CD8-positive, alpha-beta memory T cell (primary cell): ENCODE data around the gene CFAP90. TPM values are rescaled to one million over a fixed set of nuclear protein-coding genes. Genes with fewer than 3 reads are reported as not detected.

ENCODE experiments used
- CTCF ChIA-PET: fragments of 350-600 bp; sonication (Branson Sonifier 250); formaldehyde crosslinking; loops from one replicate; lab custom pipeline; 2021; ENCODE audit warnings: antibody characterized with exemption; lab: Charles Lee
- POLR2A ChIA-PET: fragments of 350-600 bp; sonication (Branson Sonifier 250); formaldehyde crosslinking; loops from one replicate; lab custom pipeline; 2021; ENCODE audit warnings: antibody characterized with exemption; lab: Charles Lee
- DNase-seq, 5 donors: peaks; one replicate each; pipeline versions ENCODE4 v3.0.0 to v3.0.0-alpha.2; 2020 to 2022; ENCODE audit warnings: mixed read lengths in 1 of 5
- H3K27ac ChIP-seq: one replicate; pipeline ENCODE4 v1.7.0; 2013; ENCODE audit warnings: low read depth, mild to moderate bottlenecking, low read length, moderate library complexity
- H3K27me3 ChIP-seq: 2 replicates; pipeline ENCODE4 v1.7.0; 2013; ENCODE audit warnings: low read length, mild to moderate bottlenecking; ENCODE audit not compliant: insufficient read depth, poor library complexity, severe bottlenecking
- H3K36me3 ChIP-seq: 2 replicates; pipeline ENCODE4 v1.7.0; 2013; ENCODE audit warnings: mild to moderate bottlenecking, low read length, moderate library complexity; ENCODE audit not compliant: insufficient read depth
- H3K4me1 ChIP-seq: 2 replicates; pipeline ENCODE4 v1.7.0; 2013; ENCODE audit warnings: mild to moderate bottlenecking, low read length, moderate library complexity; ENCODE audit not compliant: insufficient read depth
- H3K4me3 ChIP-seq: 2 replicates; pipeline ENCODE4 v1.7.0; 2013; ENCODE audit warnings: mild to moderate bottlenecking, low read length
- H3K9me3 ChIP-seq: 2 replicates; pipeline ENCODE4 v1.7.0; 2013; ENCODE audit warnings: mild to moderate bottlenecking, low read length
- H3K27ac Mint-ChIP-seq, 8 donors: one replicate each; pipeline ENCODE4 v1.8.0; 2020 to 2021; ENCODE audit warnings: mixed read lengths in 8 of 8, mild to moderate bottlenecking in 6 of 8, inconsistent platforms in 3 of 8, moderate library complexity in 3 of 8
- H3K27me3 Mint-ChIP-seq, 2 donors: one replicate each; pipeline ENCODE4 v1.8.0; 2020 to 2021; ENCODE audit warnings: mixed read lengths in 2 of 2, mild to moderate bottlenecking in 1 of 2, moderate library complexity in 1 of 2
- H3K36me3 Mint-ChIP-seq, 3 donors: one replicate each; pipeline ENCODE4 v1.8.0; 2020 to 2021; ENCODE audit warnings: mixed read lengths in 3 of 3, inconsistent platforms in 1 of 3, mild to moderate bottlenecking in 1 of 3
- H3K4me1 Mint-ChIP-seq, 3 donors: one replicate each; pipeline ENCODE4 v1.8.0; 2020 to 2021; ENCODE audit warnings: mixed read lengths in 3 of 3, inconsistent platforms in 1 of 3, mild to moderate bottlenecking in 1 of 3
- H3K4me3 Mint-ChIP-seq, 7 donors: one replicate each; pipeline ENCODE4 v1.8.0; 2020 to 2021; ENCODE audit warnings: mixed read lengths in 7 of 7, mild to moderate bottlenecking in 6 of 7, moderate library complexity in 4 of 7, inconsistent platforms in 2 of 7
- H3K9me3 Mint-ChIP-seq, 5 donors: one replicate each; pipeline ENCODE4 v1.8.0; 2020 to 2022; ENCODE audit warnings: mixed read lengths in 5 of 5, mild to moderate bottlenecking in 3 of 5, moderate library complexity in 2 of 5, inconsistent platforms in 1 of 5
- polyA plus RNA-seq: library from polyadenylated mRNA; unstranded; fragments of 300-500 nt; fragmentation: Illumina TruSeq; gene quantifications from one replicate; pipeline ENCODE4 v1.2.3, GENCODE V29; 2021
- total RNA-seq, 2 experiments: library from RNA; stranded (reverse); gene quantifications; one replicate each; pipeline ENCODE4 v1.2.3, GENCODE V29; 2021

The CFAP90 gene
- total and polyA plus RNA-seq, 3 experiments from 2014 or later: not detected

GRCh38 chr5:7803937-7804336 lies 47.0 kb downstream of the CFAP90 start:
- POLR2A ChIA-PET: no interaction called here
- CTCF ChIA-PET: interaction anchor here (1.2 kb wide), 1 partner anchor 10 kb away, joined by 4 read pairs; no protein-coding TSS in a partner anchor
- no peak overlapping the region for H3K4me3 Mint-ChIP-seq

DNA sequence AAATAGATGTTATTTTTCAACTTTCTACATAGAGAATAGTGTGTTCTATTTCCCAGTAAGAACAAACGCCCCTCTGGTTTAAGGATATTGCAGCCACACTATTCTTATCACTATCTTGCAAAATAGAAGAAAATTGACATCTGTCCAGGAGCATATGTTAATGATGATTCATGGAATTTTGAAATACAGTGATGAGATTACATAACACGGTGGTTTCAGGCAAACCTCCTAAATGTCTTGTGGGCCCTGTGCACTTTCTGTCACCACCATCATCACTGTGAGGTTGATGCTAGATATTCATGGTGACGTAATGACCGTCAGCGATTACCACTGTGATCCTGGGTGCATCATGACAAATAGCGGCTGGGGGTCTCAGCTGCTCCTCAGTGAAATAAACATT lies 48.1 kb downstream of the CFAP90 start:
- Mint-ChIP-seq H3K36me3 (no peaks in the 10 kb centered on the region), H3K4me3 (no peak overlapping the region), H3K4me1 (no peaks in the 10 kb centered on the region), H3K27ac (no peak overlapping the region), H3K9me3 (no peaks in the 10 kb centered on the region), H3K27me3 (peaks cover 5 to 8% of the 10 kb centered on the region in 2 donors)
- no peak for DNase-seq
- ChIA-PET CTCF (no interaction called here), POLR2A (no interaction called here)
- Histone ChIP-seq H3K27ac (no peak overlapping the region), H3K27me3 (no peaks in the 10 kb centered on the region), H3K4me3 (no peak overlapping the region), H3K4me1 (no peaks in the 10 kb centered on the region), H3K9me3 (no peaks in the 10 kb centered on the region), H3K36me3 (no peaks in the 10 kb centered on the region)

More at GRCh38 chr5:7803937-7804336, 47.0 kb downstream of the CFAP90 start:
- Mint-ChIP-seq H3K27me3 (peaks cover 2 to 7% of the 10 kb centered on the region in 2 donors), H3K27ac (no peak overlapping the region), H3K36me3 (no peaks in the 10 kb centered on the region), H3K9me3 (no peaks in the 10 kb centered on the region), H3K4me1 (no peaks in the 10 kb centered on the region)
- H3K9me3 ChIP-seq: no peaks in the 10 kb centered on the region
- no peaks in the 10 kb centered on the region for H3K36me3 ChIP-seq
- no peak overlapping the region for H3K4me3 ChIP-seq
- H3K4me1 ChIP-seq: no peaks in the 10 kb centered on the region
- no peak overlapping the region for H3K27ac ChIP-seq
- no peak for DNase-seq
- H3K27me3 ChIP-seq: no peaks in the 10 kb centered on the region

DNA sequence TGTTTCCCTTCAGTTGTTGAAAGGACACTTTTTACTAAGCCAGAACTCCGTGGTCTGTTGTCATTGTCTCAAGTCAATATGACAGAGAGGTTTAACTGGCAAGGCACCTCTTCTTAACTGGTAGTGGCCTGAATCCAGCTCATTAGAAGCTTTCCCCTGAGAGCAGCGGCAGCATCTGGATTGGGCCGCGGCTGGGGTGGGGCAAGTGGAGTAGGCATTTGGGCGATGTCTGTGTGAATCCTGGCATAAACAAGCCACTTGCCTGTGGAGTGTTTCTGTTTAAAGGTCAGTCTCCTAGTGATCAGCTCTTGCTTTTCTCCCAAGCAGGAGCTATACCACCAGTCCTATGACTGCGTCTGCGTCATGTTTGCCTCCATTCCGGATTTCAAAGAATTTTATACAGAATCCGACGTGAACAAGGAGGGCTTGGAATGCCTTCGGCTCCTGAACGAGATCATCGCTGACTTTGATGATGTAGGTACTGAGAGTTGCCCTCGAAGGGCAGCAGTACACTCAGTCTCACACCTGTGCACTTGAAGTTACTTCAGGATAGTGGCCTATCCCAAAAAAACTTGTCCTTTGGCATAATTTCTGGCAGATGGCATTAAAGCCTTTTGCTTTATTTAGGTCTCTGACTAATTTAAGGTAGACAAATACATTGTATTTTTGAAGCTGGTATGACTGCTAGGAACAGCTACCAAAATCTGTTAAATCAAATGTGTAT lies 48.9 kb downstream of the CFAP90 start:
- Mint-ChIP-seq H3K27me3 (peaks cover 5 to 6% of the 10 kb centered on the region in 2 donors), H3K4me1 (no peaks in the 10 kb centered on the region), H3K36me3 (no peaks in the 10 kb centered on the region), H3K27ac (no peak overlapping the region), H3K9me3 (no peaks in the 10 kb centered on the region), H3K4me3 (no peak overlapping the region)
- H3K9me3 ChIP-seq: no peaks in the 10 kb centered on the region
- no peaks in the 10 kb centered on the region for H3K4me1 ChIP-seq
- H3K27me3 ChIP-seq: no peaks in the 10 kb centered on the region
- no peak overlapping the region for H3K4me3 ChIP-seq
- no peaks in the 10 kb centered on the region for H3K36me3 ChIP-seq
- no peak overlapping the region for H3K27ac ChIP-seq
- CTCF ChIA-PET: no interaction called here
- POLR2A ChIA-PET: no interaction called here
- no peak for DNase-seq

DNA sequence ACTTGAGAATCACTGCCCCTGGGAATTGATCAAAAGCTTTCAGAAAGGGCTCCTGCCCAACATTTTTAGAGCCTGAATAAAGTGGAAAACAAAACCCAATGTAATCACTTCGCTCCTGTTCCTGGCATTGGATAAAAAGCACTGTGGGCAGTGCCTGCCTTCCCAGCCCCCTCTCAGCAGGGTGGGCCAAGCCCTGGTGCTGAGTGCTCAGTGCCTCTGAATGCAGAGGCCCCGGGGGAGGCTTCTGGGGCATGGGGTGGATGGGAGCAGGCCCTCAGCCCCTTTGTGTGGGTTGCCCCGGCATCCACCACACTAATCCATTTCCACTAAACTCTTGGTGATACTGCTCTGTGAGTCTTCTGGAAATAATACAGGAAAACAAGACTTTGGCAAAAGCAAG lies 55.6 kb downstream of the CFAP90 start:
- CTCF ChIA-PET: no interaction called here
- H3K4me3 Mint-ChIP-seq: no peak overlapping the region
- no peaks in the 10 kb centered on the region for H3K4me1 Mint-ChIP-seq
- H3K36me3 ChIP-seq: no peaks in the 10 kb centered on the region
- H3K27ac ChIP-seq: no peak overlapping the region
- DNase-seq: no peak
- no peaks in the 10 kb centered on the region for H3K27me3 ChIP-seq
- H3K9me3 Mint-ChIP-seq: no peaks in the 10 kb centered on the region
- H3K9me3 ChIP-seq: no peaks in the 10 kb centered on the region
- no peak overlapping the region for H3K4me3 ChIP-seq
- POLR2A ChIA-PET: no interaction called here
- no peaks in the 10 kb centered on the region for H3K4me1 ChIP-seq
- peaks cover 7 to 20% of the 10 kb centered on the region in 2 donors for H3K27me3 Mint-ChIP-seq
- no peak overlapping the region for H3K27ac Mint-ChIP-seq
- H3K36me3 Mint-ChIP-seq: no peaks in the 10 kb centered on the region

GRCh38 chr5:7794823-7795222 lies 56.1 kb downstream of the CFAP90 start:
- no peaks in the 10 kb centered on the region for H3K4me1 Mint-ChIP-seq
- H3K27ac Mint-ChIP-seq: no peak overlapping the region
- Histone ChIP-seq H3K9me3 (no peaks in the 10 kb centered on the region), H3K36me3 (no peaks in the 10 kb centered on the region), H3K4me3 (no peak overlapping the region), H3K27me3 (no peaks in the 10 kb centered on the region), H3K4me1 (no peaks in the 10 kb centered on the region), H3K27ac (no peak overlapping the region)
- DNase-seq: no peak
- H3K9me3 Mint-ChIP-seq: no peaks in the 10 kb centered on the region
- H3K36me3 Mint-ChIP-seq: no peaks in the 10 kb centered on the region
- peaks cover 12 to 20% of the 10 kb centered on the region in 2 donors for H3K27me3 Mint-ChIP-seq
- no peak overlapping the region for H3K4me3 Mint-ChIP-seq
- ChIA-PET POLR2A (no interaction called here), CTCF (no interaction called here)

DNA sequence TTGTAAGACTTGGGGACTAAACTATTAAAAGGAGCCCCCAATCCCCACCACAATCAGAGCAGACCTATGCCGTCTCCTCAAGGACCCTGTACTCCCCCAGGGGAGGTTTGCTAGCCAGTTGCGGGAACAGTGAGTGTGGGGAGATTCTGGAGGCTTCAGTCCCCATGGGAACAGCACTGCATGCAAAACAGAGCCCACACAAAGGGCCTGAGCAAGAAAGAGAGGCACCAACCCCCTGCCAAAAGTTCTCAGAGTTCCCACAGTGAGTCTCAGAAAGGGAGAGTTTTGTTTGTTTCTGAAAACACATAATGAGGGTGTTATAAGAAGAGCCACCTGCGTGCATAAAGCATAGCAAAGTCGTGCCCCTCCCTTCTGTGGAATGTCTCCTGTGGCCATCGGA lies 56.6 kb downstream of the CFAP90 start:
- H3K9me3 Mint-ChIP-seq: no peaks in the 10 kb centered on the region
- no peak overlapping the region for H3K4me3 Mint-ChIP-seq
- H3K36me3 Mint-ChIP-seq: no peaks in the 10 kb centered on the region
- no peaks in the 10 kb centered on the region for H3K4me1 Mint-ChIP-seq
- H3K27me3 Mint-ChIP-seq: peaks cover 10 to 20% of the 10 kb centered on the region in 2 donors
- Histone ChIP-seq H3K27ac (no peak overlapping the region), H3K4me3 (no peak overlapping the region), H3K9me3 (no peaks in the 10 kb centered on the region), H3K36me3 (no peaks in the 10 kb centered on the region), H3K27me3 (no peaks in the 10 kb centered on the region), H3K4me1 (no peaks in the 10 kb centered on the region)
- POLR2A ChIA-PET: no interaction called here
- H3K27ac Mint-ChIP-seq: no peak overlapping the region
- CTCF ChIA-PET: no interaction called here
- DNase-seq: no peak

- CTCF ChIA-PET: no interaction called here
- Histone ChIP-seq H3K9me3 (no peaks in the 10 kb centered on the region), H3K36me3 (no peaks in the 10 kb centered on the region), H3K27me3 (no peaks in the 10 kb centered on the region), H3K4me1 (no peaks in the 10 kb centered on the region), H3K27ac (no peak overlapping the region), H3K4me3 (no peak overlapping the region)
- Mint-ChIP-seq H3K27ac (no peak overlapping the region), H3K27me3 (peaks cover 10 to 20% of the 10 kb centered on the region in 2 donors), H3K36me3 (no peaks in the 10 kb centered on the region), H3K4me1 (no peaks in the 10 kb centered on the region), H3K9me3 (no peaks in the 10 kb centered on the region), H3K4me3 (no peak overlapping the region)
- POLR2A ChIA-PET: no interaction called here
- DNase-seq: no peak
Observed at GRCh38 chr5:7793895-7794294, 57.0 kb downstream of the CFAP90 start.

DNA sequence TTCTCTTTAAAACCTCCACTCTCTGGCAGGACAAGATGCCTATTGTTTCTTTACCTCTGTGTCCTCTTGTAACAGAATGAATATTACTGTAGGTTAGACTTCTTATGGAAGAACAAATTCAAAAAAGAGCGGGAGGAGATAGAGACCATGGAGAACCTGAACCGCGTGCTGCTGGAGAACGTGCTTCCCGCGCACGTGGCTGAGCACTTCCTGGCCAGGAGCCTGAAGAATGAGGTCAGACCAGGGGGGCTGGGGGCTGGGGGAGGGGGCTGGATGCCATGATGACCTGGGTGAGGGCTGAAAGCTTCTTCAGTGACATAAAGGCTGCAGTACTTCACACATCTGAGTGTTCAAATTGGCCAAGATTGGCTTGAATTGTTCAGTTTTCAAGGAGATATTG lies 61.4 kb downstream of the CFAP90 start:
- Mint-ChIP-seq H3K36me3 (no peaks in the 10 kb centered on the region), H3K9me3 (no peaks in the 10 kb centered on the region), H3K27ac (peak overlapping the region in 1 of 8 donors; percentile 80), H3K4me1 (no peaks in the 10 kb centered on the region), H3K4me3 (no peak overlapping the region), H3K27me3 (peaks cover 12 to 26% of the 10 kb centered on the region in 2 donors)
- no peak for DNase-seq
- H3K27me3 ChIP-seq: no peaks in the 10 kb centered on the region
- H3K27ac ChIP-seq: no peak overlapping the region
- H3K4me1 ChIP-seq: no peaks in the 10 kb centered on the region
- POLR2A ChIA-PET: no interaction called here
- H3K9me3 ChIP-seq: no peaks in the 10 kb centered on the region
- no peaks in the 10 kb centered on the region for H3K36me3 ChIP-seq
- no peak overlapping the region for H3K4me3 ChIP-seq
- CTCF ChIA-PET: no interaction called here
